GM12874 (cell line): ENCODE results near the gene IL17C.
A peak's percentile ranks its signal among the peaks of the same experiment; 100 is the strongest.

Source experiments
- CTCF ChIP-seq: IDR thresholded peaks from 2 replicates; pipeline ENCODE4 v1.5.1; 2011; ENCODE audit warnings: low read depth, mild to moderate bottlenecking, control low read depth, low read length, moderate library complexity; ENCODE audit not compliant: insufficient read depth

IL17C gene

GRCh38 chr16:88685156-88686061 lies 47.0 kb downstream of the IL17C start:
- peak; percentile 82 for TF ChIP-seq CTCF

- no peak for TF ChIP-seq CTCF
Measured at GRCh38 chr16:88686062-88686438, 47.7 kb downstream of the IL17C start.

- TF ChIP-seq CTCF = no peak
Measured at GRCh38 chr16:88686439-88687253, 48.3 kb downstream of the IL17C start, which contains the start of gene SNAI3. Gene SNAI3, minus strand, starts transcription at chr16:88686507. Its CDS starts 101 bp downstream, at chr16:88686406.

GRCh38 chr16:88687254-88687576 lies 48.8 kb downstream of the IL17C start:
- no peak for TF ChIP-seq CTCF

- TF ChIP-seq CTCF = no peak
Measured at GRCh38 chr16:88687676-88688012, 49.3 kb downstream of the IL17C start.

GRCh38 chr16:88688013-88688778 lies 49.8 kb downstream of the IL17C start:
- no peak for TF ChIP-seq CTCF
